K562 (cell line): ENCODE measurements around the gene FMNL3. TPM values are rescaled to one million over a fixed set of nuclear protein-coding genes. Genes with fewer than 3 reads are reported as not detected.

Source experiments
- CEBPZ ChIP-seq: fragments of 150-350 bp; IDR thresholded peaks from 2 replicates; pipeline ENCODE4 v1.6.1; 2014; ENCODE audit warnings: low read depth, mild to moderate bottlenecking, low read length, borderline replicate concordance
- CTCFL ChIP-seq: IDR thresholded peaks from 2 replicates; pipeline ENCODE4 v1.6.1; 2011; ENCODE audit warnings: borderline replicate concordance, low read depth, mild to moderate bottlenecking, moderate library complexity, low read length; ENCODE audit not compliant: insufficient read depth, poor library complexity, severe bottlenecking
- FOXK2 ChIP-seq, 2 experiments: fragments of 450-650 bp; IDR thresholded peaks in 1 of 2; conservative IDR thresholded peaks in 1 of 2; 2 replicates each; pipeline ENCODE4 v1.6.1; 2016; ENCODE audit warnings: low read depth in 2 of 2, mild to moderate bottlenecking in 1 of 2
- PHB ChIP-seq: fragments of 250-450 bp; sonication (Bioruptor Pico); IDR thresholded peaks from 2 replicates; pipeline ENCODE4 v1.5.0; 2021
- polyA plus RNA-seq, 8 experiments: library from polyadenylated mRNA; depleted of rRNA in 4 of 8; stranded (reverse) in 5 of 8; unstranded in 3 of 8; fragments of >200 nt; fragmentation: Nextera tagmentation in 2 of 8; fragmentation: Illumina TruSeq in 1 of 8; extraction: Ambion mirVana in 2 of 8; extraction: Trizol in 1 of 8; gene quantifications; 2 replicates each; pipeline versions ENCODE4 v1.2.1 to v1.2.3, GENCODE V29; 2011 to 2014; ENCODE audit warnings: inconsistent platforms in 1 of 8, missing spikeins in 1 of 8
- total RNA-seq, 7 experiments: library from RNA; depleted of rRNA in 6 of 7; stranded (reverse); fragments of >200 nt in 6 of 7; fragmentation: Illumina TruSeq in 2 of 7; extraction: Trizol in 2 of 7; gene quantifications; 2 replicates each; pipeline versions ENCODE4 v1.2.1 to v1.2.3, GENCODE V29; 2011 to 2021; ENCODE audit warnings: low replicate concordance in 1 of 7

Gene FMNL3
- total and polyA plus RNA-seq, 9 of the 15 experiments (the other 6 are each of a cell fraction or from before 2014, with no cell fraction given) = 0.49 to 14.4 (median 6.8) TPM

GRCh38 chr12:49702676-49703215, 4.5 kb downstream of the FMNL3 start (continued):
- TF ChIP-seq FOXK2 (conservative IDR thresholded peaks at IDR 0.05 in 1 of 2, IDR thresholded peaks at IDR 0.05 in 1 of 2; ENCODE audit: low read depth in 2 of 2) (no peak), CEBPZ (no peak), PHB (CRISPR knock-in tag) (no peak), CTCFL (no peak)
